ENCODE results near the gene SF3A1.

The SF3A1 gene

GRCh38 chr22:30332551-30332950 is 24.1 kb downstream of the SF3A1 start:
- H3K36me3 ChIP-seq (replicated peaks; ENCODE audit: low read depth, low read length): peaks cover 53% of the 10 kb centered on the region
- TF ChIP-seq CTCF (IDR thresholded peaks at IDR 0.05; ENCODE audit: low read depth, low read length) (no peak), EZH2phosphoT487 (IDR thresholded peaks at IDR 0.05; ENCODE audit: low read depth) (no peak)

GRCh38 chr22:30328466-30329049 is 28.1 kb downstream of the SF3A1 start:
- Histone ChIP-seq H3K4me1 (ENCODE audit: low read length) (peaks cover 12% of the 10 kb centered on the region), H3K36me3 (replicated peaks; ENCODE audit: low read depth, low read length) (peaks cover 13% of the 10 kb centered on the region), H3K4me3 (ENCODE audit: low read length) (no peak overlapping the region), H3K9ac (ENCODE audit: low read length) (no peak overlapping the region), H4K20me1 (ENCODE audit: insufficient read depth, low read length) (peaks cover 3% of the 10 kb centered on the region; the same call in 1 of the 2 replicates), H2AFZ (ENCODE audit: low read depth, low read length) (no peak overlapping the region), H3K27ac (ENCODE audit: low read length) (no peak overlapping the region), H3K4me2 (ENCODE audit: low read length) (no peak overlapping the region), H3K79me2 (ENCODE audit: low read length) (no peaks in the 10 kb centered on the region), H3K9me3 (ENCODE audit: insufficient read depth, low read length) (no peaks in the 10 kb centered on the region), H3K27me3 (ENCODE audit: low read depth, low read length) (no peaks in the 10 kb centered on the region)
- no peak for TF ChIP-seq CTCF (IDR thresholded peaks at IDR 0.05; ENCODE audit: low read depth, low read length)
- no peak for TF ChIP-seq EZH2phosphoT487 (IDR thresholded peaks at IDR 0.05; ENCODE audit: low read depth)

More at GRCh38 chr22:30332551-30332950, 24.1 kb downstream of the SF3A1 start:
- Histone ChIP-seq H3K4me1 (ENCODE audit: low read length) (peaks cover 3% of the 10 kb centered on the region), H3K9ac (ENCODE audit: low read length) (no peak overlapping the region), H3K4me3 (ENCODE audit: low read length) (no peak overlapping the region), H3K27me3 (ENCODE audit: low read depth, low read length) (no peaks in the 10 kb centered on the region), H4K20me1 (ENCODE audit: insufficient read depth, low read length) (0 out of 2 replicates have a peak, but pooled peaks cover 4% of the 10 kb centered on the region), H3K9me3 (ENCODE audit: insufficient read depth, low read length) (no peaks in the 10 kb centered on the region), H2AFZ (ENCODE audit: low read depth, low read length) (no peak overlapping the region), H3K27ac (ENCODE audit: low read length) (no peak overlapping the region), H3K4me2 (ENCODE audit: low read length) (no peak overlapping the region), H3K79me2 (ENCODE audit: low read length) (no peaks in the 10 kb centered on the region)

- H3K36me3 ChIP-seq (replicated peaks; ENCODE audit: low read depth, low read length): peaks cover 7% of the 10 kb centered on the region
- H3K4me1 ChIP-seq (ENCODE audit: low read length): peaks cover 12% of the 10 kb centered on the region
- no peak overlapping the region for H2AFZ ChIP-seq (ENCODE audit: low read depth, low read length)
- H3K27me3 ChIP-seq (ENCODE audit: low read depth, low read length): no peaks in the 10 kb centered on the region
- TF ChIP-seq EZH2phosphoT487 (IDR thresholded peaks at IDR 0.05; ENCODE audit: low read depth) (no peak), CTCF (IDR thresholded peaks at IDR 0.05; ENCODE audit: low read depth, low read length) (no peak)
- no peak overlapping the region for H3K9ac ChIP-seq (ENCODE audit: low read length)
- no peak overlapping the region for H3K27ac ChIP-seq (ENCODE audit: low read length)
- no peak overlapping the region for H3K4me3 ChIP-seq (ENCODE audit: low read length)
- H4K20me1 ChIP-seq (ENCODE audit: insufficient read depth, low read length): peaks cover 3% of the 10 kb centered on the region; the same call in 1 of the 2 replicates
- no peaks in the 10 kb centered on the region for H3K79me2 ChIP-seq (ENCODE audit: low read length)
- no peaks in the 10 kb centered on the region for H3K9me3 ChIP-seq (ENCODE audit: insufficient read depth, low read length)
- H3K4me2 ChIP-seq (ENCODE audit: low read length): peak overlapping the region; percentile 89
Observed at GRCh38 chr22:30327864-30328345, 28.8 kb downstream of the SF3A1 start.

- H3K79me2 ChIP-seq (ENCODE audit: low read length): no peaks in the 10 kb centered on the region
- H3K36me3 ChIP-seq (replicated peaks; ENCODE audit: low read depth, low read length): no peaks in the 10 kb centered on the region
- peak within 1 kb of the TSS; percentile 34 for H3K27ac ChIP-seq (ENCODE audit: low read length)
- peak within 1 kb of the TSS; percentile 71 for H3K9ac ChIP-seq (ENCODE audit: low read length)
- peak within 1 kb of the TSS; percentile 56; the same call in 1 of the 2 replicates for H2AFZ ChIP-seq (ENCODE audit: low read depth, low read length)
- peaks cover 12% of the 10 kb centered on the region for H3K4me1 ChIP-seq (ENCODE audit: low read length)
- TF ChIP-seq CTCF (IDR thresholded peaks at IDR 0.05; ENCODE audit: low read depth, low read length): no peak
- no peak for TF ChIP-seq EZH2phosphoT487 (IDR thresholded peaks at IDR 0.05; ENCODE audit: low read depth)
- no peaks in the 10 kb centered on the region for H3K27me3 ChIP-seq (ENCODE audit: low read depth, low read length)
- peak within 1 kb of the TSS; percentile 98 for H3K4me2 ChIP-seq (ENCODE audit: low read length)
- H4K20me1 ChIP-seq (ENCODE audit: insufficient read depth, low read length): peaks cover 3% of the 10 kb centered on the region; the same call in 1 of the 2 replicates
- peak within 1 kb of the TSS; percentile 88 for H3K4me3 ChIP-seq (ENCODE audit: low read length)
- no peaks in the 10 kb centered on the region for H3K9me3 ChIP-seq (ENCODE audit: insufficient read depth, low read length)
Observed at GRCh38 chr22:30326706-30327362, 29.9 kb downstream of the SF3A1 start, which contains the start of gene TBC1D10A. Gene TBC1D10A (minus strand): TSS chr22:30326941. CDS start chr22:30326881, 60 bp downstream.

Measured in OCI-LY3 (cell line).